Hepatic stellate cell (primary cell): ENCODE results near the gene POTEB3.
"Not testable (repeated sequence)": the region's sequence is repeated elsewhere in the genome, so short reads cannot be mapped to it uniquely, and the experiment has no call there.

Experiments
- DNase-seq: peaks from one replicate; pipeline ENCODE4 v3.0.0; 2011; ENCODE audit warnings: low spot score

POTEB3 gene

GRCh38 chr15:21440399-21440798, at the start of gene POTEB3:
TSS of gene POTEB3 (minus strand) at chr15:21440499. CDS start at chr15:21440011, 488 bp downstream.
- DNase-seq: not testable (repeated sequence)

GRCh38 chr15:21453683-21454082, 13.4 kb upstream of the POTEB3 start:
- DNase-seq: not testable (repeated sequence)

- not testable (repeated sequence) for DNase-seq
Measured at GRCh38 chr15:21451920-21452563, 11.7 kb upstream of the POTEB3 start.

- not testable (repeated sequence) for DNase-seq
Measured at GRCh38 chr15:21451487-21451886, 11.2 kb upstream of the POTEB3 start.

- DNase-seq: not testable (repeated sequence)
Measured at GRCh38 chr15:21407366-21407765, 32.9 kb downstream of the POTEB3 start.

- not testable (repeated sequence) for DNase-seq
Measured at GRCh38 chr15:21401531-21401930, 38.8 kb downstream of the POTEB3 start.

- DNase-seq: not testable (repeated sequence)
Measured at GRCh38 chr15:21399111-21399510, 41.2 kb downstream of the POTEB3 start.

GRCh38 chr15:21398511-21398910, 41.8 kb downstream of the POTEB3 start:
- DNase-seq: not testable (repeated sequence)

GRCh38 chr15:21397656-21398055, 42.6 kb downstream of the POTEB3 start:
- not testable (repeated sequence) for DNase-seq

- not testable (repeated sequence) for DNase-seq
Measured at GRCh38 chr15:21397186-21397585, 43.1 kb downstream of the POTEB3 start.

GRCh38 chr15:21385961-21386360, 54.3 kb downstream of the POTEB3 start:
- DNase-seq: not testable (repeated sequence)

GRCh38 chr15:21383866-21384485, 56.3 kb downstream of the POTEB3 start:
- DNase-seq: not testable (repeated sequence)

- DNase-seq: not testable (repeated sequence)
Measured at GRCh38 chr15:21373682-21374081, 66.6 kb downstream of the POTEB3 start.

- DNase-seq: not testable (repeated sequence)
Measured at GRCh38 chr15:21369177-21369576, 71.1 kb downstream of the POTEB3 start.

GRCh38 chr15:21368625-21369024, 71.7 kb downstream of the POTEB3 start:
- not testable (repeated sequence) for DNase-seq
